ENCODE data around the gene SGCE. TPM values are rescaled to one million over a fixed set of nuclear protein-coding genes. Genes with fewer than 3 reads are reported as not detected.

SGCE gene
- total RNA-seq, 1 experiment from 2014 or later: 19.0 TPM

DNA sequence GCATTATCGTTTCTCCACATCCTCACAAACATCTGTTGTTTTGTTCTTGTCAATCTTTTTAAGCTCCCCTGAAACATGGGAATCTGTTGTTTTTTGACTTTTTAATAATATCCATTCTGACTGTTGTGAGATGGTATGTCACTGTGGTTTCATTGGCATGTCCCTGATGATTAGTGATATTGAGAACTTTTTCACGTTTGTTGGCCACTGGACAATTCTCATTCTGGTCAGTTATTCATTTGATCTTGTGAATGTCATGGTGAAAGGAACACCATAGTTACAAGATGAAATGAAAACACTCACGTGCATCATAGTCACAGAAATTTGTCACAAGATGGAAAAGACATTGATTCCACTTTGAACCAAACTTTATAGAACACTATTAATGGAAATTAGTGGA, 20.5 kb upstream of the SGCE start:
- Mint-ChIP-seq H3K36me3 (no peaks in the 10 kb centered on the region), H3K4me3 (no peak overlapping the region), H3K4me1 (no peaks in the 10 kb centered on the region), H3K9me3 (no peaks in the 10 kb centered on the region), H3K27ac (no peak overlapping the region), H3K27me3 (ENCODE audit: low read depth) (no peaks in the 10 kb centered on the region)
- ATAC-seq: no peak
- DNase-seq (ENCODE audit: low spot score): no peak
- ChIA-PET POLR2A (no interaction called here), CTCF (no interaction called here)
- TF ChIP-seq ARID4B (CRISPR knock-in tag; IDR thresholded peaks at IDR 0.05; ENCODE audit: borderline replicate concordance): no peak
- TF ChIP-seq ZNF121 (CRISPR knock-in tag; IDR thresholded peaks at IDR 0.05): no peak
- no peak for TF ChIP-seq ESRRA (CRISPR knock-in tag; IDR thresholded peaks at IDR 0.05; ENCODE audit: borderline replicate concordance)
- TF ChIP-seq CTCF (IDR thresholded peaks at IDR 0.05): no peak
- TF ChIP-seq NR3C1 (CRISPR knock-in tag; conservative IDR thresholded peaks at IDR 0.05; ENCODE audit: low read depth): no peak
- TF ChIP-seq GABPB1 (CRISPR knock-in tag; IDR thresholded peaks at IDR 0.05): no peak

DNA sequence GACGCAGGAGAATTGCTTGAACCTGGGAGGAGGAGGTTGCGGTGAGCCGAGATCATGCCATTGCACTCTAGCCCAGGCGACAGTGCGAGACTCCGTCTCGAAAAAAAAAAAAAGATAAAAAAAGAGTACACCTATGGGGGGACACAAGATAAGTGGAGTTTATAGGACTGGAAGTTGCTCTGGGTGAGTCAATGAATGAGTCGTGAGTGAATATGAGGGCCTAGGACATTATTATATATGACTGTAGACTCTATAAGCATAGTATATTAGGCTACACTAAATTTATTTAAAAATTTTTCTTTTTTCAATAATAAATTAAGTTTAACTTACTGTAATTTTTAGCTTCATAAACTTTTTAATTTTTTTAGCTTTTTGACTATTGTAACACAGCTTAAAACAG, 19.4 kb upstream of the SGCE start:
- Mint-ChIP-seq H3K27ac (no peak overlapping the region), H3K27me3 (ENCODE audit: low read depth) (no peaks in the 10 kb centered on the region), H3K36me3 (no peaks in the 10 kb centered on the region), H3K4me1 (no peaks in the 10 kb centered on the region), H3K9me3 (no peaks in the 10 kb centered on the region), H3K4me3 (no peak overlapping the region)
- no peak for DNase-seq (ENCODE audit: low spot score)
- ChIA-PET CTCF (no interaction called here), POLR2A (no interaction called here)
- TF ChIP-seq ATF3 (CRISPR knock-in tag; conservative IDR thresholded peaks at IDR 0.05) (no peak), SMAD3 (CRISPR knock-in tag; IDR thresholded peaks at IDR 0.05; ENCODE audit: borderline replicate concordance) (no peak), TEAD1 (CRISPR knock-in tag; IDR thresholded peaks at IDR 0.05) (no peak), HMGA2 (CRISPR knock-in tag; IDR thresholded peaks at IDR 0.05) (no peak), NFYB (CRISPR knock-in tag; conservative IDR thresholded peaks at IDR 0.05; ENCODE audit: low read depth) (no peak), MXD4 (CRISPR knock-in tag; IDR thresholded peaks at IDR 0.05; ENCODE audit: borderline replicate concordance) (no peak), CTCF (IDR thresholded peaks at IDR 0.05) (no peak), USF2 (CRISPR knock-in tag; IDR thresholded peaks at IDR 0.05) (no peak), TP53 (CRISPR knock-in tag; IDR thresholded peaks at IDR 0.05) (no peak), NFATC4 (CRISPR knock-in tag; IDR thresholded peaks at IDR 0.05) (no peak), CREB1 (CRISPR knock-in tag; IDR thresholded peaks at IDR 0.05) (no peak)
- TF ChIP-seq, protein P1, sequence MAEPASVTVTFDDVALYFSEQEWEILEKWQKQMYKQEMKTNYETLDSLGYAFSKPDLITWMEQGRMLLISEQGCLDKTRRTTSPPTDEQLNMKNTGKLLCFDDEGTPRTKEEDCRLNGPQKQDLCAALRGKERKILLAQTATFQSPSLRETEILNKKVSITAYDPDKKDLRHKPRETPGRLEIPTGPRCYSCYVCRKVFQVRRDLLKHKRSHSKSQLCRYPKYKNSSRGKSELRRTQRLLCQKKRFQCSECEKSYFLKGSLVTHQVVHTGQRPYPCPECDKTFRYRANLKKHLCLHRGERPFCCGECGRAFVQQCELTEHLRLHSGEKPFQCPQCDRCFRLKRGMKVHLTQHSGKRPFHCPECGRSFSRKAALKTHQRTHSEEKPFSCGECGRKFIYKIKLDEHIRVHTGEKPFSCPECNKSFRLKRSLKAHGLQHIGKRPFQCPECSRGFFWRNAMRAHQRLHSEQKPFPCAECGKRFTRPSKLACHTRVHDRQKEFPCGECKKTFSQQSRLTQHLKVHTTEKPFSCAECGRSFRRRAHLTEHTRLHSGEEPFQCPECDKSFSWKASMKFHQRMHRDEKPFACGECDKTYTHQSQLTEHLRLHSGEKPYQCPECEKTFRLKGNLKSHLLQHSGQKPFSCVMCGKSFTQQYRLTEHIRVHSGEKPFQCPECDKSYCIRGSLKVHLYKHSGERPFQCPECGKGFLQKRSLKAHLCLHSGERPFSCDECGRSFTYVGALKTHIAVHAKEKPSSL (CRISPR knock-in tag; conservative IDR thresholded peaks at IDR 0.05): no peak
- TF ChIP-seq, protein P2, sequence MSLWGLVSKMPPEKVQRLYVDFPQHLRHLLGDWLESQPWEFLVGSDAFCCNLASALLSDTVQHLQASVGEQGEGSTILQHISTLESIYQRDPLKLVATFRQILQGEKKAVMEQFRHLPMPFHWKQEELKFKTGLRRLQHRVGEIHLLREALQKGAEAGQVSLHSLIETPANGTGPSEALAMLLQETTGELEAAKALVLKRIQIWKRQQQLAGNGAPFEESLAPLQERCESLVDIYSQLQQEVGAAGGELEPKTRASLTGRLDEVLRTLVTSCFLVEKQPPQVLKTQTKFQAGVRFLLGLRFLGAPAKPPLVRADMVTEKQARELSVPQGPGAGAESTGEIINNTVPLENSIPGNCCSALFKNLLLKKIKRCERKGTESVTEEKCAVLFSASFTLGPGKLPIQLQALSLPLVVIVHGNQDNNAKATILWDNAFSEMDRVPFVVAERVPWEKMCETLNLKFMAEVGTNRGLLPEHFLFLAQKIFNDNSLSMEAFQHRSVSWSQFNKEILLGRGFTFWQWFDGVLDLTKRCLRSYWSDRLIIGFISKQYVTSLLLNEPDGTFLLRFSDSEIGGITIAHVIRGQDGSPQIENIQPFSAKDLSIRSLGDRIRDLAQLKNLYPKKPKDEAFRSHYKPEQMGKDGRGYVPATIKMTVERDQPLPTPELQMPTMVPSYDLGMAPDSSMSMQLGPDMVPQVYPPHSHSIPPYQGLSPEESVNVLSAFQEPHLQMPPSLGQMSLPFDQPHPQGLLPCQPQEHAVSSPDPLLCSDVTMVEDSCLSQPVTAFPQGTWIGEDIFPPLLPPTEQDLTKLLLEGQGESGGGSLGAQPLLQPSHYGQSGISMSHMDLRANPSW (CRISPR knock-in tag; conservative IDR thresholded peaks at IDR 0.05; ENCODE audit: low read depth): no peak
- no peak for ATAC-seq

Data from WTC11 (cell line).